SK-N-SH (cell line): ENCODE data around the gene CDC123. TPM values are rescaled to one million over a fixed set of nuclear protein-coding genes. Genes with fewer than 3 reads are reported as not detected.
"Not testable (repeated sequence)": the region's sequence is repeated elsewhere in the genome, so short reads cannot be mapped to it uniquely, and the experiment has no call there.

Source experiments
- CTCF ChIA-PET: fragments of 300-600, 350-600 bp; formaldehyde crosslinking; extraction: SDS; loops from one replicate; lab custom pipeline; 2021; lab: Yijun Ruan, JAX
- POLR2A ChIA-PET: fragments of 350-600 bp; sonication (Branson Sonifier 250); formaldehyde crosslinking; extraction: SDS; loops from one replicate; lab custom pipeline; 2020; ENCODE audit warnings: antibody characterized with exemption, inconsistent platforms; lab: Yijun Ruan, JAX
- DNase-seq: peaks from one replicate; pipeline ENCODE4 v3.0.0; 2012
- H2AFZ ChIP-seq: fragments of 200-600 bp; sonication (generic); 2 replicates; pipeline ENCODE4 v1.8.1; 2016; ENCODE audit warnings: antibody characterized with exemption, mild to moderate bottlenecking, low read depth
- H3F3A ChIP-seq: fragments of 200-600 bp; sonication (generic); replicated peaks from 2 replicates; pipeline ENCODE3; 2016; ENCODE audit warnings: antibody characterized with exemption, mild to moderate bottlenecking; ENCODE audit not compliant: insufficient read depth
- H3K27ac ChIP-seq, 2 experiments: fragments of 200-500 bp in 1 of 2; fragments of 200-600 bp in 1 of 2; sonication (Bioruptor generic) in 1 of 2; sonication (generic), shearing (Covaris generic) in 1 of 2; 2 replicates each; pipeline versions ENCODE4 v1.5.1 to v1.6.1; 2014 to 2016; ENCODE audit warnings: low read depth in 2 of 2, inconsistent platforms in 1 of 2, low read length in 1 of 2, mild to moderate bottlenecking in 1 of 2, mixed read lengths in 1 of 2
- H3K27me3 ChIP-seq: fragments of 200-600 bp; sonication (generic), shearing (Covaris generic); 2 replicates; pipeline ENCODE4 v1.6.1; 2016; ENCODE audit warnings: mixed run types; ENCODE audit not compliant: insufficient read depth
- H3K36me3 ChIP-seq, 2 experiments: fragments of 200-500 bp in 1 of 2; fragments of 200-600 bp in 1 of 2; sonication (Bioruptor generic) in 1 of 2; sonication (generic) in 1 of 2; replicated peaks in 1 of 2; 2 replicates each; pipeline versions ENCODE3 to v1.5.1; 2014 to 2016; ENCODE audit warnings: low read length in 1 of 2, mild to moderate bottlenecking in 1 of 2; ENCODE audit not compliant: insufficient read depth in 2 of 2, control insufficient read depth in 1 of 2
- H3K4me1 ChIP-seq, 2 experiments: fragments of 200-500 bp in 1 of 2; fragments of 200-600 bp in 1 of 2; sonication (Bioruptor generic) in 1 of 2; sonication (generic), shearing (Covaris generic) in 1 of 2; 2 replicates each; pipeline versions ENCODE4 v1.5.1 to v1.6.1; 2014 to 2016; ENCODE audit warnings: low read depth in 1 of 2, low read length in 1 of 2, mixed run types in 1 of 2; ENCODE audit not compliant: insufficient read depth in 2 of 2, control insufficient read depth in 1 of 2
- H3K4me2 ChIP-seq: fragments of 200-600 bp; sonication (generic), shearing (Covaris generic); 2 replicates; pipeline ENCODE4 v1.6.1; 2017; ENCODE audit warnings: mixed run types
- H3K4me3 ChIP-seq, 2 experiments: fragments of 200-500 bp in 1 of 2; fragments of 200-600 bp in 1 of 2; sonication (Bioruptor generic) in 1 of 2; sonication (generic), shearing (Covaris generic) in 1 of 2; 2 replicates each; pipeline versions ENCODE4 v1.5.1 to v1.8.1; 2014 to 2016; ENCODE audit warnings: low read depth in 2 of 2, inconsistent platforms in 1 of 2, low read length in 1 of 2, mild to moderate bottlenecking in 1 of 2, mixed read lengths in 1 of 2, moderate library complexity in 1 of 2
- H3K79me2 ChIP-seq: fragments of 200-600 bp; sonication (generic); 2 replicates; pipeline ENCODE4 v1.8.1; 2017; ENCODE audit warnings: mild to moderate bottlenecking; ENCODE audit not compliant: insufficient read depth
- H3K9ac ChIP-seq: fragments of 200-600 bp; sonication (generic); 2 replicates; pipeline ENCODE4 v1.6.1; 2017; ENCODE audit warnings: mixed run types
- H3K9me2 ChIP-seq: fragments of 200-600 bp; sonication (generic); 2 replicates; pipeline ENCODE4 v1.6.1; 2017; ENCODE audit warnings: mixed run types
- H3K9me3 ChIP-seq: fragments of 200-600 bp; sonication (generic); 2 replicates; pipeline ENCODE4 v1.6.1; 2017; ENCODE audit warnings: mixed run types, mild to moderate bottlenecking, moderate library complexity
- H4K20me1 ChIP-seq: fragments of 200-600 bp; sonication (generic); 2 replicates; pipeline ENCODE4 v1.6.1; 2017; ENCODE audit warnings: mild to moderate bottlenecking, mixed run types; ENCODE audit not compliant: insufficient read depth
- CTCF ChIP-seq: fragments of 200-600 bp; sonication (generic); IDR thresholded peaks from 2 replicates; pipeline ENCODE4 v1.6.1; 2017; ENCODE audit warnings: antibody characterized with exemption, mild to moderate bottlenecking, moderate library complexity
- ELF1 ChIP-seq: IDR thresholded peaks from 2 replicates; pipeline ENCODE4 v1.4.0; 2012
- EP300 ChIP-seq, 2 experiments: IDR thresholded peaks; 2 replicates each; pipeline versions ENCODE4 v1.4.0 to v1.6.1; 2012; ENCODE audit warnings: borderline replicate concordance in 1 of 2, low read depth in 1 of 2, low read length in 1 of 2
- FOSL2 ChIP-seq: IDR thresholded peaks from 2 replicates; pipeline ENCODE4 v1.4.0; 2012; ENCODE audit warnings: low read depth, mild to moderate bottlenecking, moderate library complexity, borderline replicate concordance
- MXI1 ChIP-seq: IDR thresholded peaks from 2 replicates; pipeline ENCODE4 v1.6.1; 2012; ENCODE audit warnings: mild to moderate bottlenecking, low read depth, low read length, improper control_type of control experiment
- RCOR1 ChIP-seq: fragments of 150-350 bp; IDR thresholded peaks from 2 replicates; pipeline ENCODE4 v1.6.1; 2017; ENCODE audit warnings: antibody characterized with exemption, low read length
- REST ChIP-seq: IDR thresholded peaks from 2 replicates; pipeline ENCODE4 v1.6.1; 2012; ENCODE audit warnings: mild to moderate bottlenecking, low read depth, low read length, moderate library complexity
- RFX5 ChIP-seq: IDR thresholded peaks from 2 replicates; pipeline ENCODE4 v1.6.1; 2012; ENCODE audit warnings: mild to moderate bottlenecking, improper control_type of control experiment, low read length
- RXRA ChIP-seq: IDR thresholded peaks from 2 replicates; pipeline ENCODE4 v1.4.0; 2012; ENCODE audit warnings: low read depth, mild to moderate bottlenecking, borderline replicate concordance
- SMC3 ChIP-seq: IDR thresholded peaks from 2 replicates; pipeline ENCODE4 v1.6.1; 2012; ENCODE audit warnings: low read depth, low read length, improper control_type of control experiment
- WGBS: methylation state at CpG from one replicate; pipeline ENCODE4 v1.1.6; 2017; ENCODE audit warnings: low lambda C conversion rate; 5-methylcytosine and 5-hydroxymethylcytosine counted together
- polyA plus RNA-seq, 3 experiments: library from polyadenylated mRNA; depleted of rRNA; stranded (reverse); fragments of >200 nt; gene quantifications; 2 replicates each; pipeline ENCODE4 v1.2.3, GENCODE V29; 2012
- TF ChIP-seq, protein P1 (sequence below): fragments of 150-350 bp; IDR thresholded peaks from 2 replicates; pipeline ENCODE4 v1.6.1; 2016; ENCODE audit warnings: mild to moderate bottlenecking, low read depth, low read length
- TF ChIP-seq, protein P2 (sequence below): IDR thresholded peaks from 2 replicates; pipeline ENCODE4 v1.4.0; 2012; ENCODE audit warnings: low read depth

CDC123 gene
- polyA plus RNA-seq, 1 of the 3 experiments (the other 2 are of a cell fraction) = 139 TPM

- TF ChIP-seq, protein P1, sequence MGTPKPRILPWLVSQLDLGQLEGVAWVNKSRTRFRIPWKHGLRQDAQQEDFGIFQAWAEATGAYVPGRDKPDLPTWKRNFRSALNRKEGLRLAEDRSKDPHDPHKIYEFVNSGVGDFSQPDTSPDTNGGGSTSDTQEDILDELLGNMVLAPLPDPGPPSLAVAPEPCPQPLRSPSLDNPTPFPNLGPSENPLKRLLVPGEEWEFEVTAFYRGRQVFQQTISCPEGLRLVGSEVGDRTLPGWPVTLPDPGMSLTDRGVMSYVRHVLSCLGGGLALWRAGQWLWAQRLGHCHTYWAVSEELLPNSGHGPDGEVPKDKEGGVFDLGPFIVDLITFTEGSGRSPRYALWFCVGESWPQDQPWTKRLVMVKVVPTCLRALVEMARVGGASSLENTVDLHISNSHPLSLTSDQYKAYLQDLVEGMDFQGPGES = no peak
- no peak for TF ChIP-seq SMC3
- no peak for TF ChIP-seq REST
- no peak for TF ChIP-seq FOSL2
Observed at GRCh38 chr10:12250181-12250580, 54.2 kb downstream of the CDC123 start (continued).

GRCh38 chr10:12250702-12251101, 54.7 kb downstream of the CDC123 start:
- CTCF ChIA-PET = interaction anchor here (2.9 kb wide), 1 partner anchor 36 kb away, joined by 13 read pairs; no protein-coding TSS in a partner anchor

GRCh38 chr10:12251581-12251980, 55.6 kb downstream of the CDC123 start:
- Histone ChIP-seq H3K4me2 (no peak overlapping the region), H3K79me2 (no peaks in the 10 kb centered on the region), H3K9me2 (no peaks in the 10 kb centered on the region), H3K9ac (no peak overlapping the region), H4K20me1 (no peaks in the 10 kb centered on the region), H3K27me3 (no peaks in the 10 kb centered on the region), H3K4me3 (no peak overlapping the region), H3K4me1 (no peaks in the 10 kb centered on the region), H2AFZ (no peak overlapping the region), H3K27ac (no peak overlapping the region), H3K36me3 (peaks cover 10 to 13% of the 10 kb centered on the region in 2 experiments), H3F3A (peaks cover 5% of the 10 kb centered on the region), H3K9me3 (no peaks in the 10 kb centered on the region)
- no peak for DNase-seq
- WGBS = 88% methylated on average over 5 of the region's 5 CpGs
- POLR2A ChIA-PET = no interaction called here
- CTCF ChIA-PET = interaction anchor here (1.2 to 2.9 kb wide), 2 partner anchors 13 to 37 kb away, joined by 3 to 13 read pairs; no protein-coding TSS in a partner anchor
- TF ChIP-seq RXRA (no peak), EP300 (IDR thresholded peaks at IDR 0.05; ENCODE audit: borderline replicate concordance in 1 of 2, low read depth in 1 of 2, low read length in 1 of 2) (no peak), ELF1 (no peak), REST (no peak), RCOR1 (no peak), RFX5 (no peak), CTCF (no peak), MXI1 (no peak)
- TF ChIP-seq, protein P1 = no peak
- TF ChIP-seq, protein P2, sequence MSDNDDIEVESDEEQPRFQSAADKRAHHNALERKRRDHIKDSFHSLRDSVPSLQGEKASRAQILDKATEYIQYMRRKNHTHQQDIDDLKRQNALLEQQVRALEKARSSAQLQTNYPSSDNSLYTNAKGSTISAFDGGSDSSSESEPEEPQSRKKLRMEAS = no peak

More at GRCh38 chr10:12250702-12251101, 54.7 kb downstream of the CDC123 start:
- H3K4me2 ChIP-seq, H3K27me3 ChIP-seq, H3K9me2 ChIP-seq, H3K79me2 ChIP-seq, H4K20me1 ChIP-seq, H3K9me3 ChIP-seq, H3K9ac ChIP-seq, H2AFZ ChIP-seq, H3F3A ChIP-seq, DNase-seq, H3K4me3 ChIP-seq, POLR2A ChIA-PET, H3K4me1 ChIP-seq, H3K27ac ChIP-seq: not testable (repeated sequence)
- 85% methylated on average over 5 of the region's 5 CpGs for WGBS
- peaks cover 17 to 19% of the 10 kb centered on the region in 2 experiments for H3K36me3 ChIP-seq
